NCI-H2196 (cell line): ENCODE data around the gene DTWD1.
"Not testable (repeated sequence)": the region's sequence is repeated elsewhere in the genome, so short reads cannot be mapped to it uniquely, and the experiment has no call there.

Experiments used
- DNase-seq: peaks from one replicate; lab custom pipeline; 2025; ENCODE audit not compliant: unreplicated experiment; lab: John Stamatoyannopoulos, UW

DTWD1 gene

DNA sequence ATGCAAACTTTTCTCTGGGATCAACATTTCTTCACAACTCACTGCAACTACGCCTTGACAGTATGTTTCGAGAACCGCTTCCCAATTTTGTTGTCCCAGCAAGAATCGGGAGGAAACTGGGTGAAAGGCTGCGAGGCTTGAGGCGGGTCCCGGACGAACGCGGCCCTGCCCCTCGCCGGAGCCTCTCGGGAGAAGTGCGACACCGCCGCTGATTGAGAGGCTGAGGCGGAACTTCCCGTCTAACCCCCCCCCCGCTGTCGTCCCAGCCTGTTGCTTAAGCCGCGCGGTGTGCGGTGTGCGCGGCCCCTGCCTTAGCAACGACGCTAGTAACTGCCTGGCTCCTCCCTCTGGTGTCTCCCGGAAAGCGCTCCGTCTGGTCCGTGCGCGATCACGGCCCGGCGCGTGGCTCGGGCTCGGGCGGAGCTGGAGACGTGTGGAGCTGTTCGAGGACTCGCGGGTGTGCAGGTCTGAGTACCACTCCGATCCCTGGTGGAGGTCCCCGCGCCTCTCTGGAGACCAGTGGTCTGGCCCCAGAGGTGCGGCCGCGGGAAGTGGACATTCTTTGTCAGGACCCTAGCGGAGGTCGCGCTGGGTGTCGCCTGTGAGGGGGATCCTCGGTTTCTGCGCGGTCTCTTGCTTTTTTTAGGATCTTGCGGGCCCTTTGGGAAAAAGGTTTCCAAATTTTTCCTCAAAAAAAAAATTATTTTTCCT is at the start of gene DTWD1, which contains the start of gene FAM227B:
DTWD1 (plus strand) TSS at position 391 of the 711 bp plus-strand sequence. CDS start 4,120 bp downstream, outside the sequence.
FAM227B (minus strand) TSS at position 161 of the 711 bp plus-strand sequence. CDS start 5,647 bp downstream, outside the sequence.
- DNase-seq, result peak; percentile 85

- no peak for DNase-seq
These were observed 47.4 kb upstream of the DTWD1 start for GRCh38 chr15:49573421-49573820.

GRCh38 chr15:49589030-49589429 is 31.8 kb upstream of the DTWD1 start:
- DNase-seq, result no peak

DNA sequence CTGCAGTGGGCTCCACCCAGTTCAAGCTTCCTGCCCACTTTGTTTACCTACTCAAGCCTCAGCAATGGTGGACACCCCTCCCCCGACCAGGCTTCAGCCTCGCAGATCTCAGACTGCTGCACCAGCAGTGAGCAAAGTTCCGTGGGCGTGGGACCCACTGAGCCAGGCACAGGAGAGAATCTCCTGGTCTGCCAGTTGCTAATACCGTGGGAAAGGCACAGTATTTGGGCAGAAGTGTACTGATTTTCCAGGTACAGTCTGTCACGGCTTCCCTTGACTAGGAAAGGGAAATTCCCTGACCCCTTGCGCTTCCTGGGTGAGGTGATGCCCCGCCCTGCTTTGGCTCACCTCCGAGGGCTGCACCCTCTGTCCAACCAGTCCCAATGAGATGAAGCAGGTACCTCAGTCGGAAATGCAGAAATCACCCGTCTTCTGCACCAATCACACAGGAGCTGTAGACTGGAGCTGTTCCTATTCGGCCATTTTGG is 28.0 kb upstream of the DTWD1 start:
- not testable (repeated sequence) for DNase-seq

GRCh38 chr15:49604625-49605409 is 16.0 kb upstream of the DTWD1 start:
- no peak for DNase-seq

GRCh38 chr15:49605588-49605987 is 15.3 kb upstream of the DTWD1 start:
- DNase-seq, result no peak

- DNase-seq, result no peak
These were observed 14.3 kb upstream of the DTWD1 start for GRCh38 chr15:49606594-49606993.

- DNase-seq, result no peak
These were observed 10.5 kb upstream of the DTWD1 start for GRCh38 chr15:49610157-49610918.

GRCh38 chr15:49612240-49612639 is 8.6 kb upstream of the DTWD1 start:
- DNase-seq, result not testable (repeated sequence)

DNA sequence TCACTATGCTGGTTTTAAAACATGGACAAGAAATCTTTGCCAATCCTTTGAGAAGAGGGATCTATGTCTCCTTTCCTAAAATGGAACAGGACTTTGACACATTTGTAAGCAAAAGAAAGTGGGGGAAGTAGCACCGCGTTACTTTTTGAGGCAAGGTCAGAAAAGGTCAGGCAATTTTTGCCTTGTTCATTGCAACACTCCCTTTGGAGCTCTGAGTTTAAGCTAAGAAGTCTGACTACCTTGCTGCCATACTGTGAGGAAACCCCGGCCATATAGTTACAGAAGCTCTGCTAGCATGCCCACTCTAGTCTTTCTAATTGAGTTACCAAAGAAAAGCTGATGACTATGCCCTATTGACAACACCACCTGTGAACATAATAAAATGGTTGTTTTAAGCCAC is 1.6 kb upstream of the DTWD1 start:
- DNase-seq, result no peak

GRCh38 chr15:49620199-49620598 is 649 bp upstream of the DTWD1 start:
- DNase-seq, result no peak

GRCh38 chr15:49621401-49621811 is 558 bp downstream of the DTWD1 start:
- DNase-seq, result no peak

DNA sequence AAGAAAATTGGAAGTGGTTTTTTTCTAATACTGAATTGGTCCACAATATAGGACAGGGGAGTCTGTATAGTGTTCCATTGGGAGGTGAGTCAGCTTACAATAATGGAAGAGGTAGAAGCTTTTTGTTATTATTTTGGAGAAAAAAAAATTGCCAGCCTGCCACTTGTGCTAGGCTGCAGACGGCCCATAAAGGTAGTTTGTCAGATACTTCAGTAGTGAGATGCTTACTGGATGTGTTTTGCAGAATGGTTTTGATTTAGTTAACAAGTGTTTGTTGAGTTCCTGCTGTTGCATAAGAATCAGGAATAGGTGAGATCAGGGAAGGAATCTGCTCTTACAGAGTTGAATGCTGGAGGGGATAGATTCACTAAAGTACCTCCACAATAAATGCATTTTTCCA is 1.0 kb downstream of the DTWD1 start:
- no peak for DNase-seq

- no peak for DNase-seq
These were observed 1.7 kb downstream of the DTWD1 start for GRCh38 chr15:49622561-49622960.

GRCh38 chr15:49624056-49624455 is 3.2 kb downstream of the DTWD1 start:
- DNase-seq, result no peak

GRCh38 chr15:49625460-49626036 is 4.7 kb downstream of the DTWD1 start:
- DNase-seq, result no peak

- no peak for DNase-seq
These were observed 6.6 kb downstream of the DTWD1 start for GRCh38 chr15:49627407-49627877.

DNA sequence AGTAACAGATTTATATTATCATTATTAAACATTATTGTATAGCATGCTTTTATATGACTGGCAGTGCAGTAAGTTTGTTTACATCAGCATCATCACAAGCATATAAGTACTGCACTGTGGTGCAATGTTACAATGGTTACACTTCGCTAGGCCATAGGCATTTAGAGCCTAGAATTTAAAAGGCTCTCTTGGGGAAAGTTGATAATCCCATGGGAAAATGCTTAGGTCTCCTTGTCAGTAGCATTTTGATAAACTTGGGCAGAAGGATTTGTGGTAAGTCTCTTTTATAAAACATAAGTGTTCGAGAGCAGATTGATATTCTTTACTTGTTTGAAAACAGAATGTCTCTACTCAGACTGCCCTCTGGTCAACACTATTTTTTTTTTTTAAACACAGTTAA is 7.5 kb downstream of the DTWD1 start:
- DNase-seq, result no peak

DNA sequence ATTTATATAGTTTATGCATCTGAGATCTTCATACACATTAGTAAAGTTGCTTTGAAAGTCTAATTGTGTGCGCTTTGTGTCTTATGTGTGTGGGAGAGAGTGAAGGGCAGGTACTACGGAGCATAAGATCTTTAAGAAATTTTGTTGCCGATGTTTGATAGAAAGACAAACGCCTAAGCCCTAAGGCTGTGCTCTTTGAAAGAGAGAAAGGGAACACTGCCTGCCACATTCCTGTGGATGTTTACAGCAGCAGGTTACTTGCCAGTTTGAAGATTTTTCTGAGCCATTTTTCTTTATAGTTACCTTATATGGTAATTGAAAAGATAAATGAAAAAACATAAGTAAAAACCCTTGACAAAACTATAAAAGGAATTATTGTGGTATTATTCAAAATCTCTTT is 17.0 kb downstream of the DTWD1 start:
- DNase-seq, result no peak

DNA sequence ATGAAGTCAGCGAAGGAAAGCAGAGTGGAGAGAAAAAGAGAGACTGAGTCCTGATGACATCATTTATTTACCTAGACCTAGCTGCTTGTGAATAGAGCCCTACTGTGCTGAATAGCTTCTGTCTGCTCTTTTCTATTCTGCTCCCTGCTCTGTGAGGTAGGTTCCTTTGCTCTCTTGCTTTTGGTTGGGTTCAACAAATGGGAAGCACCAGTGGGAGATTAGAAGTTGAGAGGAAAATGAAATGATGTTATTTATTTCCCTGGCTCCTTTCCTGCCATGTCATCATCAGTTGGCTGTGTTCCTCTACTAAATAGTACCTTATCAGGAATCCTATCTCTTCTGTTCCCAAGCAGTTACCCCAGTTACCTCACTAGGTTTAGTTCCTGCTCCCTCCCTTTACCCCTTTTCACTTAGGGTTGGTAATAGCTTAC is 23.5 kb downstream of the DTWD1 start:
- DNase-seq, result no peak

GRCh38 chr15:49645277-49645676 is 24.4 kb downstream of the DTWD1 start:
- no peak for DNase-seq
